T1000 (cell line): ENCODE results near the gene SESN3.

Experiments used
- DNase-seq: peaks from one replicate; lab custom pipeline; 2025; ENCODE audit warnings: mixed read lengths; lab: John Stamatoyannopoulos, UW

SESN3 gene

GRCh38 chr11:95121698-95122097, 109.3 kb downstream of the SESN3 start:
- no peak for DNase-seq

GRCh38 chr11:95119361-95120060, 111.5 kb downstream of the SESN3 start:
- DNase-seq, result no peak

DNA sequence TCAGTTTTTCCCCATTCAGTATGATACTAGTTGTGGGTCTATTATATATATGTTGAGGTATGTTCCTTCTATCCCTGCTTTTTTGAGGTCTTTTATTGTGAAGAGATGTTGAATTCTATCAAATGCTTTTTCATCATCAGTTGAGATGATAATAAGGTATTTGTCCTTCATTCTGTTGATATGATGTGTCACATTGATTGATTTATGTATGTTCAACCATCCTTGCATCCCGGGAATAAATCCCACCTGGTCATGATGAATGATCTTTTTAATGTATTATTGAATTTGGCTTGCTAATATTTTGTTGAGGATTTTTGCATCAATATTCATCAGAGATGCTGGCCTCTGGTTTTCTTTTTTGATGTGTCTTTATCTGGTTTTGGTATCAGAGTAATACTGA, 115.4 kb downstream of the SESN3 start:
- DNase-seq, result no peak
